Activated CD4-positive, alpha-beta memory T cell treated with anti-CD3 and anti-CD28 coated beads, Interleukin-2, amount 10 ng/mL, durations not matched to agents 7 days and 5 days (primary cell): ENCODE data around the gene TMEM140. TPM values are rescaled to one million over a fixed set of nuclear protein-coding genes. Genes with fewer than 3 reads are reported as not detected.

ENCODE experiments used
- CTCF ChIA-PET: fragments of 350-600 bp; sonication (Branson Sonifier 250); formaldehyde crosslinking; loops from one replicate; lab custom pipeline; 2021; ENCODE audit warnings: antibody characterized with exemption, inconsistent platforms; lab: Charles Lee
- POLR2A ChIA-PET: fragments of 350-600 bp; sonication (Branson Sonifier 250); formaldehyde crosslinking; loops from one replicate; lab custom pipeline; 2021; ENCODE audit warnings: antibody characterized with exemption; lab: Charles Lee
- DNase-seq: peaks from one replicate; pipeline ENCODE4 v3.0.0-alpha.2; 2020
- H3K27ac Mint-ChIP-seq: one replicate; pipeline ENCODE4 v1.8.0; 2021; ENCODE audit warnings: mild to moderate bottlenecking, mixed read lengths
- H3K27me3 Mint-ChIP-seq: one replicate; pipeline ENCODE4 v1.8.0; 2021; ENCODE audit warnings: mixed read lengths
- H3K36me3 Mint-ChIP-seq: one replicate; pipeline ENCODE4 v1.8.0; 2021; ENCODE audit warnings: low read depth, mixed read lengths
- H3K4me1 Mint-ChIP-seq: one replicate; pipeline ENCODE4 v1.8.0; 2021; ENCODE audit warnings: mixed read lengths
- H3K4me3 Mint-ChIP-seq: one replicate; pipeline ENCODE4 v1.8.0; 2021; ENCODE audit warnings: mild to moderate bottlenecking, mixed read lengths
- H3K9me3 Mint-ChIP-seq: one replicate; pipeline ENCODE4 v1.8.0; 2021; ENCODE audit warnings: mixed read lengths
- total RNA-seq, 2 experiments: library from RNA; stranded (reverse); gene quantifications; one replicate each; pipeline ENCODE4 v1.2.3, GENCODE V29; 2021

TMEM140 gene
- total RNA-seq, 2 experiments from 2014 or later: 36.5 to 37.1 TPM

DNA sequence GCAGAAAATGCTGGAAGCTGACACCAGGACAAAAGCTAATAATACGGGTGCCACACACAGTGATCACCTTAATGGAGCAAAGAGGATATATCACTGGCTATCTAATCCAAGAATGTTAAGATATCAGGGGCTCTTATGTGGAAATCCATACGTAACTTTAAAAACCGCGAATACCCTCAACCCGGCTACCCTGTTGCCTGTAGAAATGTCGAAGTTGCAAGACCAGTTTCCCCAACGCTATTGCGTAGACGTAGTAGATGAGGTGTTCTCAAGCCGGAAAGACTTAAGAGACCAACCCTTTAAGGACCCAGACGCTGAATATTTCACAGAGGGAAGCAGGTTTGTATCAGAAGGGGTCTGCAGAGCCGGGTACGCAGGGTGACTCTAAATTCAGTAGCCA, 30.5 kb downstream of the TMEM140 start:
- H3K36me3 Mint-ChIP-seq: peaks cover 47% of the 10 kb centered on the region
- POLR2A ChIA-PET: no interaction called here
- CTCF ChIA-PET: interaction anchor here (0.9 kb wide), 2 partner anchors 8 to 9 kb away, joined by 3 read pairs; partner anchors contain the start of gene CYREN

DNA sequence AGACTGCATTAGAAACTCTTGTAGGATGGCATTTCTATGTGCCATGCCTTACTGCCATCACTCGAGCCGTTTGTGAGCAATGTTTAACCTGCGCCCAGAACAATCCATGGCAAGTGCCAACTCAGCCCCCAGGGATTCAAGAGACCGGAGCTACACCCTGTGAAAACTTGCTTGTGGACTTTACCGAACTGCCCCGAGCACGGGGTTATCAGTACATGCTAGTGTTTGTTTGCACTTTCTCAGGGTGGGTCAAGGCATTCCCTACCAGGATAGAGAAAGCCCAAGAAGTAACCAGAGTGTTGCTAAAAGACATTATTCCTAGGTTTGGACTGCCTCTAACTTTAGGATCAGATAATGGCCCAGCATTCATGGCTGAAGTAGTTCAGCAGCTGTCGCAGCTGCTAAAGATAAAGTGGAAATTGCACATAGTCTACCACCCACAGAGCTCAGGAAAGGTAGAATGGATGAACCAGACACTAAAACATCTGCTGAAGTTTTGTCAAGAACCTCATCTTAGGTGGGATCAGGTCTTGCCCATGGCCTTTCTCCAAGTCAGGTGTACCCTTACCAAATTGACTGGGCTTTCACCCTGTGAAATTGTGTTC, 31.6 kb downstream of the TMEM140 start:
- Mint-ChIP-seq H3K4me1 (no peaks in the 10 kb centered on the region), H3K27ac (no peak overlapping the region), H3K27me3 (no peaks in the 10 kb centered on the region), H3K4me3 (no peak overlapping the region), H3K36me3 (peaks cover 57% of the 10 kb centered on the region), H3K9me3 (peaks cover 40% of the 10 kb centered on the region)
- ChIA-PET CTCF (interaction anchor here (0.9 kb wide), 2 partner anchors 9 to 10 kb away, joined by 3 read pairs; partner anchors contain the start of gene CYREN), POLR2A (no interaction called here)
- no peak for DNase-seq

More for the DNA sequence above, 30.5 kb downstream of the TMEM140 start:
- Mint-ChIP-seq H3K4me3 (no peak overlapping the region), H3K9me3 (peaks cover 35% of the 10 kb centered on the region), H3K4me1 (no peaks in the 10 kb centered on the region), H3K27ac (no peak overlapping the region), H3K27me3 (no peaks in the 10 kb centered on the region)
- DNase-seq: no peak

DNA sequence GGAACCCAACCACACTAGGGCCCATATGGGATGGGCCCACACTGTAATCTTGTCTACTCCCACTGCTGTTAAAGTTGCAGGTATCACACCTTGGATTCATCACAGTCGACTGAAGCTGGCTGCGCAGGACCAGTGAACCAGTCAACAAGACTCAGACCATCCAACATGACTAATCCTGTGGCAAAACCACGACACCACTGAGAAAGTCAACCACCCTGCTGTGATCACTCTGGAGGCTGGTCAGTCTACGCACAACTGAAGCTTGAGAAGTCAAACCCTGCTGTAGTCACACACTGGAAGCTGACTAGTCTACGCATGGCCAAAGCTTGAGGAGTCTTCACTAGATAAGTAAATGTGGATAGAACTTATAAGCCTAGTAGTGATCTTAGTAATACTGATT, 32.2 kb downstream of the TMEM140 start:
- H3K27me3 Mint-ChIP-seq: no peaks in the 10 kb centered on the region
- H3K4me3 Mint-ChIP-seq: no peak overlapping the region
- peaks cover 40% of the 10 kb centered on the region for H3K9me3 Mint-ChIP-seq
- ChIA-PET POLR2A (interaction anchor here (1.4 kb wide), 1 partner anchor 32 kb away, joined by 4 read pairs; the partner anchor contains the start of gene TMEM140), CTCF (no interaction called here)
- peaks cover 61% of the 10 kb centered on the region for H3K36me3 Mint-ChIP-seq
- H3K4me1 Mint-ChIP-seq: no peaks in the 10 kb centered on the region
- no peak for DNase-seq
- H3K27ac Mint-ChIP-seq: no peak overlapping the region

- ChIA-PET POLR2A (interaction anchor here (1.4 kb wide), 1 partner anchor 34 kb away, joined by 4 read pairs; the partner anchor contains the start of gene TMEM140), CTCF (interaction anchor here (0.6 kb wide), 1 partner anchor 532 kb away, joined by 3 read pairs; no protein-coding TSS in a partner anchor)
- DNase-seq: no peak
- Mint-ChIP-seq H3K27ac (no peak overlapping the region), H3K4me3 (no peak overlapping the region), H3K27me3 (no peaks in the 10 kb centered on the region), H3K9me3 (peaks cover 40% of the 10 kb centered on the region), H3K36me3 (peaks cover 71% of the 10 kb centered on the region), H3K4me1 (no peaks in the 10 kb centered on the region)
Measured at GRCh38 chr7:135181261-135181928, 33.5 kb downstream of the TMEM140 start.

DNA sequence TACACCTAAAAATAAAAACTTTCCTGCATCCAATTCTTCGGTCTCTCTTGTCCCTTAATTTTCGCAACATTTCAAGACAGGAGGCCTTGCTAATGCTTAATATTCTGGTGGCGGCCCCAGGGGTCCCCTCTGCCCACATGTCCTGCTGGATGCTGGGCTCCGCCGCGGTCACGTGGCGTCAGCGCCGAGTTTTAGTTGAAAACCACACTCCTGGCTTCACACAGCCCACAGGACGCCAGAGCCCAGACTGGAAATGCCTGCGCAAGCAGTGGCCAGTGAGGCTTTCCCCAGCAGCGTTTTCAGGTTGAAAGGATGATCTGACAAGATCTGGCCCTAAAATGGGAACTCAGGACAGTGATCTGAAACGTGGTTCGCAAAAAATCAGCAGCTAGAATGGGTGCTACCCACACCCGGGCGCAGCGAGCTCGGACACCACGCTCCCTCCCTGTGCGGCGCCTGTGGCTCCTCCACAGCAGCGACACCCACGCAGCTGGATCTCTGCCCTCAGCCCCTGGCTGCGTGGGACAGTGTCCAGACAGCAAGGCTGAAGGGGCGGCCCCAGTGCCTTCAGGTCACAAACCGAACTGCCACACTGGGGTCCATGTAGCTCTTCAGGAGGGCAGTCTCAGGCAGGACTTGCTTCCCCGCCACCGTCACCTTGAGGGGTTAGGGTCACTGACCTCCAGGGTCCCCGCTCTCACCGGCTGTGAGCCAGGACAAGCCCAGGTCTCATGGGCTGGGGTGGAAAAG, 34.2 kb downstream of the TMEM140 start:
- DNase-seq: no peak
- Mint-ChIP-seq H3K27me3 (no peaks in the 10 kb centered on the region), H3K9me3 (peaks cover 40% of the 10 kb centered on the region), H3K4me3 (no peak overlapping the region), H3K4me1 (peaks cover 2% of the 10 kb centered on the region), H3K36me3 (peaks cover 72% of the 10 kb centered on the region), H3K27ac (no peak overlapping the region)
- ChIA-PET POLR2A (no interaction called here), CTCF (interaction anchor here (0.6 kb wide), 1 partner anchor 531 kb away, joined by 3 read pairs; no protein-coding TSS in a partner anchor)

- Mint-ChIP-seq H3K36me3 (peaks cover 83% of the 10 kb centered on the region), H3K9me3 (peaks cover 40% of the 10 kb centered on the region), H3K27ac (no peak overlapping the region), H3K4me1 (peaks cover 2% of the 10 kb centered on the region), H3K4me3 (no peak overlapping the region), H3K27me3 (no peaks in the 10 kb centered on the region)
- CTCF ChIA-PET: interaction anchor here (0.6 to 1.0 kb wide), 2 partner anchors 14 to 17 kb away, joined by 3 read pairs; no protein-coding TSS in a partner anchor
- no peak for DNase-seq
- POLR2A ChIA-PET: no interaction called here
Measured at GRCh38 chr7:135183478-135183877, 35.6 kb downstream of the TMEM140 start.

DNA sequence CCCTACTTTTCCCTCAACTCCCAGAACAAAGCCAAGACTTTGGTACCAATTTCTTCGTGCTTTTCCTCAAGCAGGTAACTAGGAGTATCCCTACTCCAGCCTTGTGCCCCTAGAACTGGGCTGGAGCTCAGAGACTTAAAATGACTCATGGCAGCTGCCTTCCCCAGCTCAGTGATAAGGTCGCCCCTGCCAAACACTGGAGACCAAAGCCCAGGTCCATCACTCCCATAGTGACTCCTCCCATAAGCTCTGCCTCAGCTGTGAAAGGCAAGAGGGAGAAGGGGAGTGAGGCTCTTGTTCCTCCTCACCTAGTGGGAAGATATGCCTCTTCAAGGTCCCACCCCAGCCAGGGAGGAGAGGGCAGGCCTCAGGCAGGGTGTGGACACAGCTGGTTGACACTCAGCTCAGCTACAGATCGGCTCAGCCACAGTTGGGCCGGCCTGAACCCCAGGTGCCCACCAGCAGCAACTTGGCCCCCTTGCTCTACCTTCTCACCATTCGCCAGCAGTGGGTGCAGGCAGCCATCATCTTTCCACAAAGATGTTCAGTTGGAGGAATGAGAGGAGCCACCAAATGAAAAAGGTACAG, 36.5 kb downstream of the TMEM140 start:
- Mint-ChIP-seq H3K9me3 (peaks cover 34% of the 10 kb centered on the region), H3K27me3 (no peaks in the 10 kb centered on the region), H3K4me1 (peaks cover 2% of the 10 kb centered on the region), H3K27ac (no peak overlapping the region), H3K4me3 (no peak overlapping the region), H3K36me3 (peaks cover 80% of the 10 kb centered on the region)
- ChIA-PET POLR2A (no interaction called here), CTCF (no interaction called here)
- DNase-seq: no peak

GRCh38 chr7:135185471-135186260, 37.8 kb downstream of the TMEM140 start:
- H3K27me3 Mint-ChIP-seq: no peaks in the 10 kb centered on the region
- H3K4me1 Mint-ChIP-seq: peaks cover 2% of the 10 kb centered on the region
- peaks cover 27% of the 10 kb centered on the region for H3K9me3 Mint-ChIP-seq
- peaks cover 79% of the 10 kb centered on the region for H3K36me3 Mint-ChIP-seq
- POLR2A ChIA-PET: interaction anchor here (1.0 kb wide), 1 partner anchor 25 kb away, joined by 4 read pairs; no protein-coding TSS in a partner anchor
- no peak overlapping the region for H3K27ac Mint-ChIP-seq
- H3K4me3 Mint-ChIP-seq: no peak overlapping the region
- DNase-seq: no peak
- CTCF ChIA-PET: interaction anchor here (0.7 kb wide), 1 partner anchor 16 kb away, joined by 3 read pairs; no protein-coding TSS in a partner anchor

DNA sequence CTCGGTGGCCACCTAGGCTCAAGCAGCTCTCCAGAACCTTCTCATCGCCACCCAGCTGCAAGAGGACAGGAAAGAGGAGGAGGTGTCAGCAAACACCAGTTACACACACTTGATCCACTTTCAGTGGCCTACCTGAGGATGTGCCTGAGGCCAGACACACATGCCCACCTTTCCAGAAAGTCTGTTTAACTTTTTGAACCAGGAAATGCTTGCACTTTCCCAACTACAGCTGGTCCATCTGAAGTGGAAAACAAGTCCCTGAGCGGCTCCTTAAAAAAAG, 38.3 kb downstream of the TMEM140 start:
- Mint-ChIP-seq H3K4me3 (no peak overlapping the region), H3K4me1 (peaks cover 2% of the 10 kb centered on the region), H3K36me3 (peaks cover 77% of the 10 kb centered on the region), H3K27ac (no peak overlapping the region), H3K27me3 (no peaks in the 10 kb centered on the region), H3K9me3 (peaks cover 22% of the 10 kb centered on the region)
- DNase-seq: no peak
- ChIA-PET CTCF (interaction anchor here (0.7 kb wide), 1 partner anchor 17 kb away, joined by 3 read pairs; no protein-coding TSS in a partner anchor), POLR2A (interaction anchor here (1.0 kb wide), 1 partner anchor 24 kb away, joined by 4 read pairs; no protein-coding TSS in a partner anchor)

DNA sequence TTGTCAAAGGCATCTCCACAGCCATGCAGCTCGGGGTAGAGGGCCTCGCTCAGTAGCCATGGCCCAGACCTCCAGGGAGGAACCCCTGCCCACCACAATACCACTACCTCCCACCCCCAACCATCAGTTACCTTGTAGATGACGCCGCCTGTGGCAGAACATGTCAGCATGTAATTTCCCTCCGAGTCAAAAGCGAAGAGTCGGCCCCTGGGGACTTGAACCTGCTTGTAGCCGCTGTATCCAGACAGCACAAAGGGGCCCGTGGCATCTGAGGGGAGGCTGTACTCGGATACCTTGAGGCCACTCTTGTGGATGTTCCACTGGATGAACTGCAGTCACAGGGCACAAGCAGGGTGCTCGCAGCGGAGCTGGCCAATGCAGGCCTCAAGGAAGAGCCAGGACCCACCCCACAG, 39.0 kb downstream of the TMEM140 start:
- CTCF ChIA-PET: no interaction called here
- no peak overlapping the region for H3K27ac Mint-ChIP-seq
- POLR2A ChIA-PET: interaction anchor here (1.0 kb wide), 1 partner anchor 24 kb away, joined by 4 read pairs; no protein-coding TSS in a partner anchor
- no peak for DNase-seq
- H3K36me3 Mint-ChIP-seq: peaks cover 71% of the 10 kb centered on the region
- peaks cover 2% of the 10 kb centered on the region for H3K4me1 Mint-ChIP-seq
- no peak overlapping the region for H3K4me3 Mint-ChIP-seq
- H3K9me3 Mint-ChIP-seq: peaks cover 16% of the 10 kb centered on the region
- H3K27me3 Mint-ChIP-seq: no peaks in the 10 kb centered on the region

DNA sequence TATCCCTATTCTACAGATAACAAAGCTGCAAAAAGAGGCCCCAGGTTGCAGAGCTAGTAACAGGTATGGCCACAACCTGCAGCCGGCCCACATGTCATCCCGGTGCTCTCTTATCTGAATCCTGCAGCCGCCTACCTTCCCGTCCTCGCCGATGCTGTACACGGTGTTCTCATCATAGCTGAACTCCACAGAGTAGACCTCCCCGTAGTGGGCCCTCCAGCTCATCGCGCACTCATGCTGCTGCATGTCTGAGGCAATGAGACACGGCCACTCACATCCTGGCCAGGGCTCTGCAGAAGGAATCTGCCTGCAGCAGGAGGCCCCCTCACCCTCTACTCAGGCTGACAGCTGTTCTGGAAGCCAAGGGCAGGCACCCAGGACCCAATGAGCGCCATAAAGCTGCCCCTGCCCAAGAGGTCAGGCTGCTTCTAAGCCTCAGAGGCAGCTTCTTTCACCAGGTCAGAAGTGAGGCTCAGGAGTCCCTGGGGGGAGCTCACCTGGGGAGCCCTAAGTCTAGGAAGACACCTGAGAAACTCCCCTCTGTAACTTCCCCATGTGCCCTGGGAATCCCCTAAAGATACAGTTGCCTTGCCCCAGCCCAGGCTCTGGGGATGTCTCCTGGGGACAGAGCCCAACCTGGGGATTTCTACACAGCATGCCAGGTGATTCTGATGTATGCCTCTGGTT, 40.6 kb downstream of the TMEM140 start:
- ChIA-PET CTCF (no interaction called here), POLR2A (interaction anchor here (1.0 to 1.2 kb wide), 2 partner anchors 12 to 18 kb away, joined by 3 to 4 read pairs; partner anchors contain the start of gene CYREN)
- peaks cover 55% of the 10 kb centered on the region for H3K36me3 Mint-ChIP-seq
- no peaks in the 10 kb centered on the region for H3K27me3 Mint-ChIP-seq
- no peak overlapping the region for H3K27ac Mint-ChIP-seq
- no peak overlapping the region for H3K4me3 Mint-ChIP-seq
- H3K9me3 Mint-ChIP-seq: peaks cover 5% of the 10 kb centered on the region
- DNase-seq: no peak
- peaks cover 2% of the 10 kb centered on the region for H3K4me1 Mint-ChIP-seq
